K562 (cell line): ENCODE measurements around the gene EFNA2. TPM values are rescaled to one million over a fixed set of nuclear protein-coding genes. Genes with fewer than 3 reads are reported as not detected.
A peak's percentile ranks its signal among the peaks of the same experiment; 100 is the strongest.

Source experiments
- ATAC-seq: fragments of 200-7000 bp; cut with Tn5 transposase; 3 replicates; pipeline ENCODE4 v1.9.1; 2020; ENCODE audit warnings: moderate library complexity
- BruUV-seq: library from RNA; stranded (reverse); fragments of 400-500 nt; replicated peaks from 2 replicates; lab custom pipeline; 2021; lab: Mats Ljungman, UMichigan
- CTCF ChIA-PET: fragments of 300-600 bp; formaldehyde crosslinking; extraction: SDS; loops from one replicate; lab custom pipeline; 2021; ENCODE audit warnings: low intra/inter-chr PET ratio; lab: Yijun Ruan, JAX
- POLR2A ChIA-PET: fragments of 300-600, 350-650 bp; sonication (Branson Sonifier 250); formaldehyde crosslinking; extraction: SDS; loops from one replicate; lab custom pipeline; 2021; ENCODE audit warnings: antibody characterized with exemption, inconsistent platforms; lab: Yijun Ruan, JAX
- DNase-seq, 4 experiments: peaks; one replicate each; pipeline versions ENCODE4 v3.0.0 to v3.0.0-alpha.2; 2011 to 2018; ENCODE audit warnings: low spot score in 3 of 4, mixed read lengths in 3 of 4; ENCODE audit errors: extremely low read depth in 1 of 4
- FAIRE-seq: peaks from 2 replicates; lab custom pipeline; 2011; peaks lifted over from hg19 to GRCh38; lab: Jason Lieb, UNC
- H2AFZ ChIP-seq: 2 replicates; pipeline ENCODE4 v1.6.0; 2011; ENCODE audit warnings: low read depth, low read length, control low read depth, inconsistent platforms
- H3K27ac ChIP-seq: fragments of 200-600 bp; 3 replicates; pipeline ENCODE4 v1.8.0; 2011; ENCODE audit warnings: low read depth, mild to moderate bottlenecking, control low read depth, inconsistent platforms, low read length, moderate library complexity, mixed read lengths; ENCODE audit errors: extremely low read depth
- H3K27me3 ChIP-seq, 2 experiments: fragments of 300-600 bp in 1 of 2; 2 replicates in 1 of 2; 3 replicates in 1 of 2; pipeline versions ENCODE4 v1.6.0 to v1.8.0; 2011; ENCODE audit warnings: inconsistent platforms in 2 of 2, low read length in 2 of 2, mild to moderate bottlenecking in 1 of 2, mixed read lengths in 1 of 2, moderate library complexity in 1 of 2; ENCODE audit not compliant: control insufficient read depth in 2 of 2, insufficient read depth in 2 of 2
- H3K36me3 ChIP-seq: fragments of 300-600 bp; 3 replicates; pipeline ENCODE4 v1.8.0; 2011; ENCODE audit warnings: mild to moderate bottlenecking, low read length, inconsistent platforms; ENCODE audit not compliant: control insufficient read depth, insufficient read depth
- H3K4me1 ChIP-seq, 2 experiments: fragments of 200-600 bp in 1 of 2; replicated peaks in 1 of 2; 2 replicates in 1 of 2; 3 replicates in 1 of 2; pipeline versions ENCODE4 v1.5.1 to v1.8.0; 2011; ENCODE audit warnings: inconsistent platforms in 2 of 2, low read length in 2 of 2, mild to moderate bottlenecking in 1 of 2, mixed read lengths in 1 of 2, moderate library complexity in 1 of 2; ENCODE audit not compliant: control insufficient read depth in 2 of 2, insufficient read depth in 2 of 2
- H3K4me2 ChIP-seq: 2 replicates; pipeline ENCODE4 v1.6.1; 2011; ENCODE audit warnings: low read length, control low read depth, inconsistent platforms, mixed read lengths; ENCODE audit not compliant: insufficient read depth
- H3K4me3 ChIP-seq: fragments of 200-600 bp; sonication (generic), shearing (Covaris generic); 2 replicates; pipeline ENCODE4 v1.5.1; 2016; ENCODE audit warnings: control low read depth, inconsistent platforms
- H3K79me2 ChIP-seq: fragments of 200-600 bp; 3 replicates; pipeline ENCODE4 v1.8.0; 2011; ENCODE audit warnings: low read length, inconsistent platforms; ENCODE audit not compliant: control insufficient read depth, insufficient read depth
- H3K9ac ChIP-seq, 2 experiments: 2 replicates each; pipeline versions ENCODE4 v1.6.0 to v1.6.1; 2011; ENCODE audit warnings: low read depth in 2 of 2, low read length in 2 of 2, control low read depth in 1 of 2, inconsistent platforms in 1 of 2, mild to moderate bottlenecking in 1 of 2, mixed read lengths in 1 of 2; ENCODE audit not compliant: insufficient read depth in 1 of 2
- H3K9me1 ChIP-seq: one replicate; pipeline ENCODE4 v1.6.0; 2011; ENCODE audit warnings: inconsistent platforms, mild to moderate bottlenecking, low read length, moderate library complexity; ENCODE audit not compliant: control insufficient read depth, insufficient read depth
- H3K9me3 ChIP-seq: replicated peaks from 2 replicates; pipeline ENCODE4 v1.5.1; 2011; ENCODE audit warnings: low read depth, low read length, inconsistent platforms; ENCODE audit not compliant: control insufficient read depth, insufficient read depth
- H4K20me1 ChIP-seq: replicated peaks from 2 replicates; pipeline ENCODE4 v1.6.1; 2011; ENCODE audit warnings: low read length, inconsistent platforms, mixed read lengths; ENCODE audit not compliant: control insufficient read depth, insufficient read depth
- ASH1L ChIP-seq: fragments of 450-650 bp; IDR thresholded peaks from 2 replicates; pipeline ENCODE4 v1.6.1; 2018; ENCODE audit warnings: borderline replicate concordance, mild to moderate bottlenecking, low read depth; ENCODE audit not compliant: partially characterized antibody
- C11orf30 ChIP-seq: fragments of 450-650 bp; IDR thresholded peaks from 2 replicates; pipeline ENCODE4 v1.6.1; 2016; ENCODE audit warnings: low read depth, mild to moderate bottlenecking
- CBX2 ChIP-seq: fragments of 200-600 bp; sonication (generic); IDR thresholded peaks from one replicate; pipeline ENCODE4 v1.6.1; 2012; ENCODE audit warnings: mild to moderate bottlenecking, low read length, inconsistent platforms; ENCODE audit not compliant: insufficient read depth, poor library complexity, severe bottlenecking
- CBX8 ChIP-seq: fragments of 200-600 bp; sonication (generic); IDR thresholded peaks from 2 replicates; pipeline ENCODE4 v1.6.1; 2012; ENCODE audit warnings: borderline replicate concordance, mixed run types, low read depth, mild to moderate bottlenecking, moderate library complexity, mixed read lengths, low read length, control low read depth, inconsistent platforms; ENCODE audit not compliant: poor library complexity, severe bottlenecking; ENCODE audit errors: extremely low read depth
- CCAR2 ChIP-seq: fragments of 200-400 bp; formaldehyde crosslinking; IDR thresholded peaks from 2 replicates; pipeline ENCODE4 v1.6.1; 2017; ENCODE audit warnings: mild to moderate bottlenecking, low read depth, low read length
- CREB3L1 ChIP-seq: fragments of 450-650 bp; IDR thresholded peaks from 2 replicates; pipeline ENCODE4 v1.6.1; 2014; ENCODE audit warnings: low read depth, mild to moderate bottlenecking, moderate library complexity, borderline replicate concordance
- FOXP1 ChIP-seq: sonication (generic); formaldehyde crosslinking; IDR thresholded peaks from 2 replicates; pipeline ENCODE4 v1.8.0; 2022; ENCODE audit warnings: mild to moderate bottlenecking, missing genetic modification reagents
- KHSRP ChIP-seq: fragments of 450-650 bp; IDR thresholded peaks from 2 replicates; pipeline ENCODE4 v1.6.1; 2017
- NR2C1 ChIP-seq, 2 experiments: fragments of 450-650 bp; IDR thresholded peaks; 2 replicates each; pipeline ENCODE4 v1.6.1; 2017; ENCODE audit warnings: mild to moderate bottlenecking in 2 of 2, antibody characterized with exemption in 1 of 2, inconsistent platforms in 1 of 2, missing compliant biosample characterization in 1 of 2, missing genetic modification characterization in 1 of 2
- PML ChIP-seq: IDR thresholded peaks from 2 replicates; pipeline ENCODE4 v1.6.1; 2012; ENCODE audit warnings: low read length, inconsistent platforms
- RBM25 ChIP-seq: fragments of 200-400 bp; formaldehyde crosslinking; IDR thresholded peaks from 2 replicates; pipeline ENCODE4 v1.6.1; 2018; ENCODE audit warnings: low read length, low read depth, moderate library complexity; ENCODE audit not compliant: severe bottlenecking
- SMAD4 ChIP-seq: fragments of 250-450 bp; sonication (Bioruptor Pico); conservative IDR thresholded peaks from 2 replicates; pipeline ENCODE4 v1.8.0; 2021; ENCODE audit warnings: inconsistent platforms, mild to moderate bottlenecking, moderate library complexity
- SUPT5H ChIP-seq: fragments of 450-650 bp; IDR thresholded peaks from 2 replicates; pipeline ENCODE4 v1.6.1; 2016
- ZBED1 ChIP-seq: IDR thresholded peaks from 2 replicates; pipeline ENCODE4 v1.6.1; 2014
- ZC3H4 ChIP-seq: sonication (generic); formaldehyde crosslinking; IDR thresholded peaks from 2 replicates; pipeline ENCODE4 v1.9.0; 2021; ENCODE audit warnings: missing genetic modification reagents, borderline replicate concordance
- ZNF436 ChIP-seq: fragments of 250-450, 450-650 bp; sonication (Bioruptor Pico); formaldehyde crosslinking; IDR thresholded peaks from 2 replicates; pipeline ENCODE4 v1.7.0; 2020; ENCODE audit warnings: mild to moderate bottlenecking
- WGBS: fragments of 100-300 bp; shearing (Covaris generic); methylation state at CpG from one replicate; pipeline ENCODE4 v1.1.6; 2016; ENCODE audit warnings: low coverage, mixed read lengths; ENCODE audit not compliant: insufficient coverage; ENCODE audit errors: missing lambda C conversion rate; 5-methylcytosine and 5-hydroxymethylcytosine counted together
- in situ Hi-C: fragments of 300-500 bp; cut with MboI; formaldehyde crosslinking; loops from 4 replicates; pipeline ENCODE4 v1.15.0; 2018; ENCODE audit warnings: inconsistent platforms, mixed read lengths
- intact Hi-C: fragments of 100-400 bp; cut with micrococcal nuclease; formaldehyde crosslinking; loops from 2 replicates; pipeline ENCODE4 v1.14.2; 2022
- polyA plus RNA-seq, 8 experiments: library from polyadenylated mRNA; depleted of rRNA in 4 of 8; stranded (reverse) in 5 of 8; unstranded in 3 of 8; fragments of >200 nt; fragmentation: Nextera tagmentation in 2 of 8; fragmentation: Illumina TruSeq in 1 of 8; extraction: Ambion mirVana in 2 of 8; extraction: Trizol in 1 of 8; gene quantifications; 2 replicates each; pipeline versions ENCODE4 v1.2.1 to v1.2.3, GENCODE V29; 2011 to 2014; ENCODE audit warnings: inconsistent platforms in 1 of 8, missing spikeins in 1 of 8
- total RNA-seq, 7 experiments: library from RNA; depleted of rRNA in 6 of 7; stranded (reverse); fragments of >200 nt in 6 of 7; fragmentation: Illumina TruSeq in 2 of 7; extraction: Trizol in 2 of 7; gene quantifications; 2 replicates each; pipeline versions ENCODE4 v1.2.1 to v1.2.3, GENCODE V29; 2011 to 2021; ENCODE audit warnings: low replicate concordance in 1 of 7
- TF ChIP-seq, protein P1 (sequence below): fragments of 450-650 bp; formaldehyde crosslinking; IDR thresholded peaks from 2 replicates; pipeline ENCODE4 v1.4.0; 2020; ENCODE audit warnings: mild to moderate bottlenecking, moderate library complexity
- TF ChIP-seq, protein P2 (sequence below): fragments of 450-650 bp; formaldehyde crosslinking; IDR thresholded peaks from 2 replicates; pipeline ENCODE4 v1.4.0; 2020; ENCODE audit warnings: mild to moderate bottlenecking

The EFNA2 gene
- total and polyA plus RNA-seq, 9 of the 15 experiments (the other 6 are each of a cell fraction or from before 2014, with no cell fraction given) = 0.11 to 0.44 (median 0.15) TPM; not detected in 6

GRCh38 chr19:1254530-1255185, 31.0 kb upstream of the EFNA2 start:
- Histone ChIP-seq H3K9ac (peak overlapping the region in 1 of 2 experiments; percentile 96; a peak in 2 of 4 replicates), H3K4me1 (peaks cover 37 to 99% of the 10 kb centered on the region in 2 experiments), H3K9me1 (no peaks in the 10 kb centered on the region), H3K27me3 (no peaks in the 10 kb centered on the region), H3K36me3 (peaks cover 70% of the 10 kb centered on the region; the same call in 2 of the 3 replicates), H3K4me3 (no peak overlapping the region), H4K20me1 (0 out of 2 replicates have a peak, but pooled peaks cover 7% of the 10 kb centered on the region), H2AFZ (no peak overlapping the region), H3K79me2 (peaks cover 73% of the 10 kb centered on the region), H3K27ac (peak overlapping the region; percentile 82; the same call in 1 of the 3 replicates), H3K4me2 (no peak overlapping the region), H3K9me3 (no peaks in the 10 kb centered on the region)
- ChIA-PET CTCF (no interaction called here), POLR2A (interaction anchor here (1.0 to 7.8 kb wide), 2 partner anchors 12 to 15 kb away, joined by 3 to 88 read pairs; partner anchors contain the start of gene CIRBP)
- ATAC-seq (no peak), FAIRE-seq (peak; percentile 84), DNase-seq (no peak)
- intact Hi-C loops = no loop called here
- 88% methylated on average over 20 of the region's 20 CpGs for WGBS
- BruUV-seq = no TSS peak
- in situ Hi-C loops = no loop called here
- TF ChIP-seq, protein P1, sequence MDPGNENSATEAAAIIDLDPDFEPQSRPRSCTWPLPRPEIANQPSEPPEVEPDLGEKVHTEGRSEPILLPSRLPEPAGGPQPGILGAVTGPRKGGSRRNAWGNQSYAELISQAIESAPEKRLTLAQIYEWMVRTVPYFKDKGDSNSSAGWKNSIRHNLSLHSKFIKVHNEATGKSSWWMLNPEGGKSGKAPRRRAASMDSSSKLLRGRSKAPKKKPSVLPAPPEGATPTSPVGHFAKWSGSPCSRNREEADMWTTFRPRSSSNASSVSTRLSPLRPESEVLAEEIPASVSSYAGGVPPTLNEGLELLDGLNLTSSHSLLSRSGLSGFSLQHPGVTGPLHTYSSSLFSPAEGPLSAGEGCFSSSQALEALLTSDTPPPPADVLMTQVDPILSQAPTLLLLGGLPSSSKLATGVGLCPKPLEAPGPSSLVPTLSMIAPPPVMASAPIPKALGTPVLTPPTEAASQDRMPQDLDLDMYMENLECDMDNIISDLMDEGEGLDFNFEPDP (CRISPR knock-in tag) = no peak
- TF ChIP-seq, protein P2, sequence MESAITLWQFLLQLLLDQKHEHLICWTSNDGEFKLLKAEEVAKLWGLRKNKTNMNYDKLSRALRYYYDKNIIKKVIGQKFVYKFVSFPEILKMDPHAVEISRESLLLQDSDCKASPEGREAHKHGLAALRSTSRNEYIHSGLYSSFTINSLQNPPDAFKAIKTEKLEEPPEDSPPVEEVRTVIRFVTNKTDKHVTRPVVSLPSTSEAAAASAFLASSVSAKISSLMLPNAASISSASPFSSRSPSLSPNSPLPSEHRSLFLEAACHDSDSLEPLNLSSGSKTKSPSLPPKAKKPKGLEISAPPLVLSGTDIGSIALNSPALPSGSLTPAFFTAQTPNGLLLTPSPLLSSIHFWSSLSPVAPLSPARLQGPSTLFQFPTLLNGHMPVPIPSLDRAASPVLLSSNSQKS (CRISPR knock-in tag) = no peak
- no peak for TF ChIP-seq FOXP1 (CRISPR knock-in tag)
- TF ChIP-seq CREB3L1 = no peak
- TF ChIP-seq C11orf30 = no peak
- no peak for TF ChIP-seq SMAD4 (CRISPR knock-in tag)
- TF ChIP-seq CBX8 = no peak
- 0 out of 2 replicates have a peak, but pooled peaks have one; percentile 27 for TF ChIP-seq ZBED1
- 0 out of 2 replicates have a peak, but pooled peaks have one; percentile 19 for TF ChIP-seq NR2C1 (IDR thresholded peaks at IDR 0.05)
- peak; percentile 48 for TF ChIP-seq NR2C1 (tag; IDR thresholded peaks at IDR 0.05)
- TF ChIP-seq ASH1L = no peak
- no peak for TF ChIP-seq ZC3H4 (CRISPR knock-in tag)
- no peak for TF ChIP-seq CCAR2
- no peak for TF ChIP-seq PML
- TF ChIP-seq ZNF436 = no peak
- TF ChIP-seq SUPT5H = 0 out of 2 replicates have a peak, but pooled peaks have one; percentile 2
- TF ChIP-seq RBM25 = no peak
- TF ChIP-seq KHSRP = no peak
- no peak for TF ChIP-seq CBX2
